Esophagus squamous epithelium (tissue), 4 donors: ENCODE measurements around the gene MYL9.

ENCODE experiments used
- POLR2A ChIP-seq, 4 donors: fragments of 450-650 bp; IDR thresholded peaks; one replicate each; pipeline ENCODE4 v1.6.1; 2017; ENCODE audit warnings: antibody characterized with exemption in 4 of 4, mild to moderate bottlenecking in 4 of 4, moderate library complexity in 3 of 4
- TF ChIP-seq, protein P1 (sequence below), 6 experiments: fragments of 450-650 bp in 4 of 6; fragments of 200-600 bp in 2 of 6; sonication (generic) in 2 of 6; IDR thresholded peaks; one replicate each; pipeline ENCODE4 v1.5.1; 2016 to 2019; ENCODE audit warnings: antibody characterized with exemption in 6 of 6, mild to moderate bottlenecking in 4 of 6, moderate library complexity in 4 of 6

DNA sequence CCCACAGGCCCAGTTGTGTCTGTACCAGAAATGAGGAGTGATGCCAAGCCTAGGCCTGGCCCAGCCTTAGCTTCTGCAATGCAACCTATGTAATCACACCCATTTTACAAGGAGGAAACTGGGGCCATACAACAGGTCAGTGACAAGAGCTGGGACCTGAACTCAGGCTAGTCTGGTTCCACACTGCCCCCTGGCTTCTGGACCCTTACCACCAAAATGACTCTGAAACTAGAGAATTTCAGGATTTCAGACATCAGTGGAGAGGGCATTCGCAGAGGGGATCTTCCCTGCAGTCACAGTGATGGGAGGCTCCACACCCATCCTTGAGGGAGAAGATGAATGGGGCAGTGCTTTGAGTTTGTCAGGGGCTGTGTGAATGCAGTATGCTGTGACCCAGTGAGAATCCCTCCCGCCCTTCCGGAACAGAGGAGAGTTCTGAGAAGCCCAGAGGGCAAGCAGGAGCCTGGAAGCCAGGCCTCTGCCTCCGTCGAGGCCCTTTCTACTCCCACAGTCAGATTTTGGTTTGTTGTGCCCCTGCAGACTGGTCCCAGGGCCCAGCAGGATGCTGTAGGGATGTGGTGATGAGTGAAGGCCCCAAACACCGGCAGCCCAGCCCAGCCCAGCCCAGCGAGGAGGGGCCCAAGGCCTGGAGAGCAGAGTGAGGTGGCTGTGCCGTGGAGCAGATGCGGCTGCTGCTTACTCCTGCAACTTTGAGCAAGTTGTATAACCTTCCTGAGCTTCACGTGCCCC lies 48.1 kb upstream of the MYL9 start:
- TF ChIP-seq POLR2A (IDR thresholded peaks at IDR 0.05) = no peak
- TF ChIP-seq, protein P1, sequence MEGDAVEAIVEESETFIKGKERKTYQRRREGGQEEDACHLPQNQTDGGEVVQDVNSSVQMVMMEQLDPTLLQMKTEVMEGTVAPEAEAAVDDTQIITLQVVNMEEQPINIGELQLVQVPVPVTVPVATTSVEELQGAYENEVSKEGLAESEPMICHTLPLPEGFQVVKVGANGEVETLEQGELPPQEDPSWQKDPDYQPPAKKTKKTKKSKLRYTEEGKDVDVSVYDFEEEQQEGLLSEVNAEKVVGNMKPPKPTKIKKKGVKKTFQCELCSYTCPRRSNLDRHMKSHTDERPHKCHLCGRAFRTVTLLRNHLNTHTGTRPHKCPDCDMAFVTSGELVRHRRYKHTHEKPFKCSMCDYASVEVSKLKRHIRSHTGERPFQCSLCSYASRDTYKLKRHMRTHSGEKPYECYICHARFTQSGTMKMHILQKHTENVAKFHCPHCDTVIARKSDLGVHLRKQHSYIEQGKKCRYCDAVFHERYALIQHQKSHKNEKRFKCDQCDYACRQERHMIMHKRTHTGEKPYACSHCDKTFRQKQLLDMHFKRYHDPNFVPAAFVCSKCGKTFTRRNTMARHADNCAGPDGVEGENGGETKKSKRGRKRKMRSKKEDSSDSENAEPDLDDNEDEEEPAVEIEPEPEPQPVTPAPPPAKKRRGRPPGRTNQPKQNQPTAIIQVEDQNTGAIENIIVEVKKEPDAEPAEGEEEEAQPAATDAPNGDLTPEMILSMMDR (IDR thresholded peaks at IDR 0.05) = peak in 5 of 6 experiments; percentile 18 to 40 (median 31)
